Immature natural killer cell (primary cell): Measurements from ENCODE around the gene TSHZ2. TPM values are rescaled to one million over a fixed set of nuclear protein-coding genes. Genes with fewer than 3 reads are reported as not detected.

ENCODE experiments used
- DNase-seq, 3 donors: peaks; one replicate each; pipeline ENCODE4 v3.0.0; 2022; ENCODE audit warnings: mixed read lengths in 1 of 3
- H3K27ac Mint-ChIP-seq, 6 donors: one replicate each; pipeline ENCODE4 v1.8.0; 2020; ENCODE audit warnings: mixed read lengths in 6 of 6, mild to moderate bottlenecking in 5 of 6, inconsistent platforms in 4 of 6, moderate library complexity in 3 of 6
- H3K27me3 Mint-ChIP-seq, 3 donors: one replicate each; pipeline ENCODE4 v1.8.0; 2020 to 2021; ENCODE audit warnings: low read depth in 3 of 3, mild to moderate bottlenecking in 3 of 3, mixed read lengths in 3 of 3, moderate library complexity in 3 of 3, inconsistent platforms in 1 of 3
- H3K36me3 Mint-ChIP-seq, 3 donors: one replicate each; pipeline ENCODE4 v1.8.0; 2020; ENCODE audit warnings: mixed read lengths in 3 of 3, inconsistent platforms in 2 of 3, mild to moderate bottlenecking in 2 of 3
- H3K4me1 Mint-ChIP-seq, 2 donors: one replicate each; pipeline ENCODE4 v1.8.0; 2020; ENCODE audit warnings: inconsistent platforms in 2 of 2, mild to moderate bottlenecking in 2 of 2, mixed read lengths in 2 of 2, moderate library complexity in 1 of 2
- H3K4me3 Mint-ChIP-seq, 5 donors: one replicate each; pipeline ENCODE4 v1.8.0; 2020; ENCODE audit warnings: mild to moderate bottlenecking in 5 of 5, mixed read lengths in 5 of 5, inconsistent platforms in 3 of 5, moderate library complexity in 3 of 5
- H3K9me3 Mint-ChIP-seq, 6 donors: one replicate each; pipeline ENCODE4 v1.8.0; 2020; ENCODE audit warnings: mild to moderate bottlenecking in 6 of 6, mixed read lengths in 6 of 6, inconsistent platforms in 4 of 6, moderate library complexity in 3 of 6
- polyA plus RNA-seq, 3 donors: library from polyadenylated mRNA; unstranded; fragments of 300-500 nt; fragmentation: Illumina TruSeq; gene quantifications; one replicate each; pipeline ENCODE4 v1.2.3, GENCODE V29; 2021

TSHZ2 gene
- polyA plus RNA-seq, 3 donors from 2014 or later: not detected

- H3K4me1 Mint-ChIP-seq: no peaks in the 10 kb centered on the region
- H3K4me3 Mint-ChIP-seq: no peak overlapping the region
- peaks cover 2 to 12% (median 2%) of the 10 kb centered on the region in 3 donors for H3K27me3 Mint-ChIP-seq
- DNase-seq: no peak
- H3K27ac Mint-ChIP-seq: no peak overlapping the region
- no peaks in the 10 kb centered on the region for H3K9me3 Mint-ChIP-seq
- no peaks in the 10 kb centered on the region for H3K36me3 Mint-ChIP-seq
Measured at GRCh38 chr20:53330601-53331140, 358.5 kb downstream of the TSHZ2 start.

- no peak overlapping the region for H3K27ac Mint-ChIP-seq
- H3K36me3 Mint-ChIP-seq: no peaks in the 10 kb centered on the region
- H3K4me1 Mint-ChIP-seq: no peaks in the 10 kb centered on the region
- no peaks in the 10 kb centered on the region for H3K9me3 Mint-ChIP-seq
- no peak for DNase-seq
- H3K4me3 Mint-ChIP-seq: no peak overlapping the region
- peaks cover 2 to 14% (median 2%) of the 10 kb centered on the region in 3 donors for H3K27me3 Mint-ChIP-seq
Measured at GRCh38 chr20:53331151-53331973, 359.2 kb downstream of the TSHZ2 start.

- Mint-ChIP-seq H3K9me3 (no peaks in the 10 kb centered on the region), H3K4me3 (no peak overlapping the region), H3K4me1 (no peaks in the 10 kb centered on the region), H3K27ac (no peak overlapping the region), H3K36me3 (no peaks in the 10 kb centered on the region), H3K27me3 (peaks cover 2 to 14% (median 2%) of the 10 kb centered on the region in 3 donors)
- no peak for DNase-seq
Measured at GRCh38 chr20:53332022-53332837, 360.1 kb downstream of the TSHZ2 start.

GRCh38 chr20:53334861-53335260, 362.7 kb downstream of the TSHZ2 start:
- Mint-ChIP-seq H3K27me3 (peaks cover 2 to 14% (median 2%) of the 10 kb centered on the region in 3 donors), H3K4me3 (no peak overlapping the region), H3K4me1 (no peaks in the 10 kb centered on the region), H3K27ac (no peak overlapping the region), H3K9me3 (no peaks in the 10 kb centered on the region), H3K36me3 (no peaks in the 10 kb centered on the region)
- no peak for DNase-seq

- Mint-ChIP-seq H3K36me3 (no peaks in the 10 kb centered on the region), H3K4me3 (no peak overlapping the region), H3K27ac (no peak overlapping the region), H3K9me3 (no peaks in the 10 kb centered on the region), H3K27me3 (peaks cover 2 to 14% (median 2%) of the 10 kb centered on the region in 3 donors), H3K4me1 (no peaks in the 10 kb centered on the region)
- DNase-seq: no peak
Measured at GRCh38 chr20:53335555-53335954, 363.4 kb downstream of the TSHZ2 start.

- no peak overlapping the region for H3K4me3 Mint-ChIP-seq
- H3K36me3 Mint-ChIP-seq: no peaks in the 10 kb centered on the region
- H3K9me3 Mint-ChIP-seq: no peaks in the 10 kb centered on the region
- H3K4me1 Mint-ChIP-seq: no peaks in the 10 kb centered on the region
- H3K27ac Mint-ChIP-seq: no peak overlapping the region
- peaks cover 0 to 6% (median 2%) of the 10 kb centered on the region in 3 donors for H3K27me3 Mint-ChIP-seq
- DNase-seq: no peak
Measured at GRCh38 chr20:53336892-53337291, 364.7 kb downstream of the TSHZ2 start.

GRCh38 chr20:53337390-53338101, 365.4 kb downstream of the TSHZ2 start:
- Mint-ChIP-seq H3K36me3 (no peaks in the 10 kb centered on the region), H3K27me3 (peaks cover 0 to 6% (median 2%) of the 10 kb centered on the region in 3 donors), H3K9me3 (no peaks in the 10 kb centered on the region), H3K4me1 (no peaks in the 10 kb centered on the region), H3K27ac (no peak overlapping the region), H3K4me3 (no peak overlapping the region)
- DNase-seq: no peak

- no peak for DNase-seq
- no peak overlapping the region for H3K4me3 Mint-ChIP-seq
- H3K27ac Mint-ChIP-seq: no peak overlapping the region
- no peaks in the 10 kb centered on the region for H3K9me3 Mint-ChIP-seq
- peaks cover 0 to 6% (median 2%) of the 10 kb centered on the region in 3 donors for H3K27me3 Mint-ChIP-seq
- H3K4me1 Mint-ChIP-seq: no peaks in the 10 kb centered on the region
- no peaks in the 10 kb centered on the region for H3K36me3 Mint-ChIP-seq
Measured at GRCh38 chr20:53338716-53339115, 366.6 kb downstream of the TSHZ2 start.

GRCh38 chr20:53342429-53342828, 370.3 kb downstream of the TSHZ2 start:
- H3K9me3 Mint-ChIP-seq: no peaks in the 10 kb centered on the region
- H3K4me3 Mint-ChIP-seq: no peak overlapping the region
- no peak overlapping the region for H3K27ac Mint-ChIP-seq
- no peak for DNase-seq
- H3K27me3 Mint-ChIP-seq: no peaks in the 10 kb centered on the region
- H3K4me1 Mint-ChIP-seq: no peaks in the 10 kb centered on the region
- H3K36me3 Mint-ChIP-seq: no peaks in the 10 kb centered on the region

GRCh38 chr20:53343448-53343847, 371.3 kb downstream of the TSHZ2 start:
- Mint-ChIP-seq H3K4me1 (no peaks in the 10 kb centered on the region), H3K27ac (no peak overlapping the region), H3K27me3 (no peaks in the 10 kb centered on the region), H3K36me3 (no peaks in the 10 kb centered on the region), H3K4me3 (no peak overlapping the region), H3K9me3 (no peaks in the 10 kb centered on the region)
- DNase-seq: no peak

- no peak for DNase-seq
- Mint-ChIP-seq H3K4me3 (no peak overlapping the region), H3K9me3 (no peaks in the 10 kb centered on the region), H3K4me1 (no peaks in the 10 kb centered on the region), H3K27ac (no peak overlapping the region), H3K36me3 (no peaks in the 10 kb centered on the region), H3K27me3 (peaks cover 0 to 1% (median 0%) of the 10 kb centered on the region in 3 donors)
Measured at GRCh38 chr20:53344891-53345290, 372.7 kb downstream of the TSHZ2 start.

GRCh38 chr20:53345536-53346334, 373.6 kb downstream of the TSHZ2 start:
- H3K9me3 Mint-ChIP-seq: no peaks in the 10 kb centered on the region
- H3K27me3 Mint-ChIP-seq: peaks cover 0 to 1% (median 0%) of the 10 kb centered on the region in 3 donors
- no peak overlapping the region for H3K4me3 Mint-ChIP-seq
- no peak overlapping the region for H3K27ac Mint-ChIP-seq
- H3K4me1 Mint-ChIP-seq: no peaks in the 10 kb centered on the region
- H3K36me3 Mint-ChIP-seq: no peaks in the 10 kb centered on the region
- no peak for DNase-seq

- Mint-ChIP-seq H3K27ac (no peak overlapping the region), H3K4me3 (no peak overlapping the region), H3K36me3 (no peaks in the 10 kb centered on the region), H3K9me3 (no peaks in the 10 kb centered on the region), H3K4me1 (no peaks in the 10 kb centered on the region), H3K27me3 (peaks cover 0 to 1% (median 0%) of the 10 kb centered on the region in 3 donors)
- DNase-seq: no peak
Measured at GRCh38 chr20:53346335-53346648, 374.1 kb downstream of the TSHZ2 start.
